A549 (cell line): ENCODE measurements around the gene SLC25A25. TPM values are rescaled to one million over a fixed set of nuclear protein-coding genes. Genes with fewer than 3 reads are reported as not detected.

Experiments used
- ATAC-seq, 2 experiments: fragments of 200-7000 bp in 1 of 2; fragments of >200 bp in 1 of 2; cut with Nextera tagmentation in 1 of 2; cut with Tn5 transposase in 1 of 2; 3 replicates each; pipeline versions ENCODE4 v1.8.0 to v1.9.1; 2018 to 2020; ENCODE audit warnings: mild to moderate bottlenecking in 1 of 2, moderate library complexity in 1 of 2
- CTCF ChIA-PET: fragments of 300-600 bp; sonication (Branson Sonifier 250); formaldehyde crosslinking; extraction: SDS; loops from one replicate; lab custom pipeline; 2021; ENCODE audit warnings: antibody characterized with exemption, inconsistent platforms; lab: Yijun Ruan, JAX
- POLR2A ChIA-PET: fragments of 350-600 bp; formaldehyde crosslinking; extraction: SDS; loops from one replicate; lab custom pipeline; 2021; ENCODE audit warnings: antibody characterized with exemption, inconsistent platforms; lab: Yijun Ruan, JAX
- DNase-seq, 2 experiments: peaks; one replicate each; pipeline versions ENCODE4 v3.0.0 to v3.0.0-alpha.2; 2011 to 2016; ENCODE audit warnings: low read depth in 1 of 2, low spot score in 1 of 2
- FAIRE-seq: peaks from 2 replicates; lab custom pipeline; 2011; peaks lifted over from hg19 to GRCh38; lab: Jason Lieb, UNC
- H3K27ac ChIP-seq, 2 experiments: fragments of >200 bp; sonication (Bioruptor Twin); formaldehyde crosslinking; 3 replicates each; pipeline ENCODE4 v1.5.1; 2016 to 2017
- H3K4me1 ChIP-seq: fragments of >200 bp; sonication (Bioruptor Twin); formaldehyde crosslinking; 3 replicates; pipeline ENCODE4 v1.6.1; 2016
- H3K4me2 ChIP-seq: fragments of >200 bp; sonication (Bioruptor Twin); formaldehyde crosslinking; 3 replicates; pipeline ENCODE4 v1.6.1; 2016
- H3K4me3 ChIP-seq: fragments of >200 bp; sonication (Bioruptor Twin); formaldehyde crosslinking; 3 replicates; pipeline ENCODE4 v1.5.1; 2016
- H3K9me3 ChIP-seq: fragments of >200 bp; sonication (Bioruptor Twin); formaldehyde crosslinking; 3 replicates; pipeline ENCODE4 v1.6.1; 2016
- ATOH8 ChIP-seq: fragments of 250-450 bp; sonication (Bioruptor Pico); IDR thresholded peaks from 2 replicates; pipeline ENCODE4 v1.5.0; 2020; ENCODE audit warnings: low read depth, mild to moderate bottlenecking, moderate library complexity
- CBX8 ChIP-seq: fragments of 200-600 bp; sonication (generic); IDR thresholded peaks from 2 replicates; pipeline ENCODE4 v1.6.1; 2016
- CHD2 ChIP-seq: fragments of 150-350 bp; IDR thresholded peaks from 2 replicates; pipeline ENCODE4 v1.6.1; 2014; ENCODE audit warnings: low read length; ENCODE audit not compliant: partially characterized antibody
- EHF ChIP-seq: fragments of 250-450 bp; sonication (Bioruptor Pico); IDR thresholded peaks from 2 replicates; pipeline ENCODE4 v1.5.0; 2020; ENCODE audit warnings: mild to moderate bottlenecking
- ESRRA ChIP-seq: fragments of 150-350 bp; IDR thresholded peaks from 2 replicates; pipeline ENCODE4 v1.6.1; 2014; ENCODE audit warnings: mild to moderate bottlenecking, low read length, borderline replicate concordance
- GATA3 ChIP-seq: IDR thresholded peaks from 2 replicates; pipeline ENCODE4 v1.6.1; 2012; ENCODE audit warnings: borderline replicate concordance
- HEYL ChIP-seq: fragments of 250-450 bp; sonication (Bioruptor Pico); IDR thresholded peaks from 2 replicates; pipeline ENCODE4 v1.8.0; 2021; ENCODE audit warnings: mild to moderate bottlenecking, moderate library complexity
- HOXB13 ChIP-seq: fragments of 250-450 bp; sonication (Bioruptor Pico); IDR thresholded peaks from 2 replicates; pipeline ENCODE4 v1.5.0; 2020; ENCODE audit warnings: low read depth, mild to moderate bottlenecking, moderate library complexity
- KDM1A ChIP-seq: fragments of 200-600 bp; sonication (generic); IDR thresholded peaks from 2 replicates; pipeline ENCODE4 v1.6.1; 2016; ENCODE audit warnings: low read depth, mild to moderate bottlenecking
- NFE2L2 ChIP-seq: fragments of 150-350 bp; conservative IDR thresholded peaks from 2 replicates; pipeline ENCODE4 v1.6.1; 2014; ENCODE audit warnings: low read length
- NR3C1 ChIP-seq: fragments of >200 bp; sonication (Bioruptor Twin); formaldehyde crosslinking; IDR thresholded peaks from 3 replicates; pipeline ENCODE4 v1.6.1; 2017
- REST ChIP-seq: fragments of 200-600 bp; sonication (generic); IDR thresholded peaks from 2 replicates; pipeline ENCODE4 v1.6.1; 2016; ENCODE audit warnings: antibody characterized with exemption, mild to moderate bottlenecking, moderate library complexity
- SMC3 ChIP-seq: fragments of >200 bp; sonication (Bioruptor Twin); formaldehyde crosslinking; IDR thresholded peaks from 3 replicates; pipeline ENCODE4 v1.6.1; 2018; ENCODE audit warnings: inconsistent platforms
- TFCP2L1 ChIP-seq: fragments of 250-450 bp; sonication (Bioruptor Pico); IDR thresholded peaks from 2 replicates; pipeline ENCODE4 v1.5.0; 2021; ENCODE audit warnings: mild to moderate bottlenecking
- USF2 ChIP-seq: fragments of 450-650 bp; IDR thresholded peaks from 2 replicates; pipeline ENCODE4 v1.6.1; 2014; ENCODE audit warnings: antibody characterized with exemption
- WGBS: methylation state at CpG from one replicate; pipeline ENCODE4 v1.1.6; 2017; ENCODE audit errors: missing lambda C conversion rate; 5-methylcytosine and 5-hydroxymethylcytosine counted together
- polyA plus RNA-seq, 4 experiments: library from polyadenylated mRNA; depleted of rRNA in 3 of 4; stranded (reverse); fragments of >200 nt; fragmentation: RNase III in 1 of 4; extraction: RNeasy Plus Mini Kit Qiagen cat#74134 plus additional on column Dnase treatment in 1 of 4; gene quantifications; 2 replicates in 3 of 4; 3 replicates in 1 of 4; pipeline ENCODE4 v1.2.3, GENCODE V29; 2011 to 2017

Gene SLC25A25
- polyA plus RNA-seq, 2 of the 4 experiments (the other 2 are of a cell fraction), result 7.0 TPM

- DNase-seq (no peak), FAIRE-seq (no peak), ATAC-seq (peak; percentile 48; a peak in 3 of 6 replicates)
- Histone ChIP-seq H3K4me2 (no peak overlapping the region), H3K27ac (peak overlapping the region; percentile 25 to 32; a peak in 1 of 6 replicates), H3K4me3 (no peak overlapping the region), H3K9me3 (no peaks in the 10 kb centered on the region), H3K4me1 (peaks cover 20% of the 10 kb centered on the region)
- WGBS, result 71% methylated on average over 14 of the region's 14 CpGs
- POLR2A ChIA-PET, result interaction anchor here (1.3 kb wide), 1 partner anchor 10 kb away, joined by 3 read pairs; the partner anchor contains the start of gene NAIF1
- no peak for TF ChIP-seq CBX8
- no peak for TF ChIP-seq SMC3
- no peak for TF ChIP-seq NR3C1
- TF ChIP-seq TFCP2L1 (CRISPR knock-in tag), result no peak
- TF ChIP-seq KDM1A, result no peak
- CTCF ChIA-PET, result interaction anchor here (1.2 to 2.8 kb wide), 5 partner anchors 18 to 114 kb away, joined by 3 to 14 read pairs (median 3); no protein-coding TSS in a partner anchor
Measured at GRCh38 chr9:128056887-128057723, 10.9 kb upstream of the SLC25A25 start.

- H3K4me3 ChIP-seq, result no peak overlapping the region
- FAIRE-seq (no peak), DNase-seq (no peak), ATAC-seq (no peak)
- 66% methylated on average over 8 of the region's 8 CpGs for WGBS
- CTCF ChIA-PET, result interaction anchor here (1.2 to 2.8 kb wide), 6 partner anchors 9 to 115 kb away, joined by 3 to 14 read pairs (median 4); no protein-coding TSS in a partner anchor
- H3K4me1 ChIP-seq, result peaks cover 20% of the 10 kb centered on the region
- no peak overlapping the region for H3K27ac ChIP-seq
- H3K4me2 ChIP-seq, result no peak overlapping the region
- no peaks in the 10 kb centered on the region for H3K9me3 ChIP-seq
- no peak for TF ChIP-seq CBX8
- no peak for TF ChIP-seq HEYL (CRISPR knock-in tag)
- TF ChIP-seq CHD2, result no peak
- no peak for TF ChIP-seq GATA3
- no peak for TF ChIP-seq EHF (CRISPR knock-in tag)
- TF ChIP-seq HOXB13 (CRISPR knock-in tag), result no peak
- TF ChIP-seq USF2, result no peak
- no peak for TF ChIP-seq ESRRA
- no peak for TF ChIP-seq NFE2L2
- no peak for TF ChIP-seq ATOH8 (CRISPR knock-in tag)
- no peak for TF ChIP-seq REST
- POLR2A ChIA-PET, result interaction anchor here (1.3 kb wide), 1 partner anchor 9 kb away, joined by 3 read pairs; the partner anchor contains the start of gene NAIF1
Measured at GRCh38 chr9:128057724-128058409, 10.2 kb upstream of the SLC25A25 start.
